ENCODE data around the gene CTTNBP2.

The CTTNBP2 gene

GRCh38 chr7:117767951-117768350 lies 105.3 kb downstream of the CTTNBP2 start:
- Histone ChIP-seq H3K9me3 (ENCODE audit: control insufficient read depth, insufficient read depth, low read depth, low read length) (no peaks in the 10 kb centered on the region), H3K4me3 (ENCODE audit: low read depth, low read length) (no peak overlapping the region), H3K36me3 (ENCODE audit: control insufficient read depth in 2 of 2, insufficient read depth in 1 of 2, low read length in 2 of 2) (peaks cover 0 to under 1% of the 10 kb centered on the region in 2 experiments; a peak in 1 of 3 replicates), H3K27ac (ENCODE audit: extremely low read depth, low read depth, low read length) (no peak overlapping the region), H3K4me1 (ENCODE audit: control insufficient read depth, insufficient read depth, low read length) (no peaks in the 10 kb centered on the region)
- TF ChIP-seq ZBTB44 (tag by site-specific recombination; IDR thresholded peaks at IDR 0.05), result no peak
- TF ChIP-seq ZNF280C (tag by site-specific recombination; IDR thresholded peaks at IDR 0.05), result no peak
- CTCF ChIA-PET, result no interaction called here
- POLR2A ChIA-PET, result no interaction called here

- H3K36me3 ChIP-seq (ENCODE audit: control insufficient read depth in 2 of 2, insufficient read depth in 1 of 2, low read length in 2 of 2), result no peaks in the 10 kb centered on the region
- CTCF ChIA-PET, result interaction anchor here (0.6 to 2.0 kb wide), 3 partner anchors 16 to 210 kb away, joined by 3 to 6 read pairs (median 3); no protein-coding TSS in a partner anchor
- TF ChIP-seq ZNF792 (tag by site-specific recombination; IDR thresholded peaks at IDR 0.05) (no peak), ZNF184 (tag by site-specific recombination; IDR thresholded peaks at IDR 0.05) (no peak), ZBTB20 (tag by site-specific recombination; IDR thresholded peaks at IDR 0.05) (no peak), ZNF501 (tag by site-specific recombination; IDR thresholded peaks at IDR 0.05) (no peak), ZNF707 (tag by site-specific recombination; IDR thresholded peaks at IDR 0.05) (no peak), ZNF239 (tag by site-specific recombination; IDR thresholded peaks at IDR 0.05) (no peak), ZBTB7A (tag by site-specific recombination; IDR thresholded peaks at IDR 0.05; ENCODE audit: low read depth) (no peak), ZNF596 (tag by site-specific recombination; IDR thresholded peaks at IDR 0.05) (no peak), ZNF157 (tag by site-specific recombination; IDR thresholded peaks at IDR 0.05) (no peak), ZBTB11 (tag by site-specific recombination; conservative IDR thresholded peaks at IDR 0.05; ENCODE audit: low read depth) (no peak), SCRT2 (tag by site-specific recombination; IDR thresholded peaks at IDR 0.05) (no peak), ZNF677 (tag by site-specific recombination; IDR thresholded peaks at IDR 0.05) (no peak)
Observed at GRCh38 chr7:117766913-117767312, 106.3 kb downstream of the CTTNBP2 start.

GRCh38 chr7:117764031-117764430 lies 109.2 kb downstream of the CTTNBP2 start:
- Histone ChIP-seq H3K4me1 (ENCODE audit: control insufficient read depth, insufficient read depth, low read length) (no peaks in the 10 kb centered on the region), H3K9me3 (ENCODE audit: control insufficient read depth, insufficient read depth, low read depth, low read length) (no peaks in the 10 kb centered on the region), H3K4me3 (ENCODE audit: low read depth, low read length) (no peak overlapping the region), H3K36me3 (ENCODE audit: control insufficient read depth in 2 of 2, insufficient read depth in 1 of 2, low read length in 2 of 2) (peaks cover 0 to 5% of the 10 kb centered on the region in 2 experiments; a peak in 1 of 3 replicates), H3K27ac (ENCODE audit: extremely low read depth, low read depth, low read length) (no peak overlapping the region)
- CTCF ChIA-PET, result no interaction called here
- POLR2A ChIA-PET, result no interaction called here
- TF ChIP-seq ZNF585B (tag by site-specific recombination; IDR thresholded peaks at IDR 0.05) (no peak), MZF1 (tag by site-specific recombination; IDR thresholded peaks at IDR 0.05; ENCODE audit: borderline replicate concordance) (no peak), ZSCAN30 (tag by site-specific recombination; IDR thresholded peaks at IDR 0.05) (no peak), ZNF549 (tag by site-specific recombination; IDR thresholded peaks at IDR 0.05) (no peak), ZNF677 (tag by site-specific recombination; IDR thresholded peaks at IDR 0.05) (no peak), ZNF513 (tag by site-specific recombination; IDR thresholded peaks at IDR 0.05) (no peak), KLF16 (tag by site-specific recombination; IDR thresholded peaks at IDR 0.05) (no peak), ZIC2 (tag by site-specific recombination; IDR thresholded peaks at IDR 0.05) (no peak), KLF9 (tag by site-specific recombination; IDR thresholded peaks at IDR 0.05; ENCODE audit: low read depth) (no peak), ZNF221 (tag by site-specific recombination; IDR thresholded peaks at IDR 0.05; ENCODE audit: borderline replicate concordance) (no peak), GLI4 (tag by site-specific recombination; IDR thresholded peaks at IDR 0.05) (no peak), MEIS1 (CRISPR knock-in tag; IDR thresholded peaks at IDR 0.05; ENCODE audit: borderline replicate concordance) (no peak)

More at GRCh38 chr7:117766913-117767312, 106.3 kb downstream of the CTTNBP2 start:
- Histone ChIP-seq H3K4me1 (ENCODE audit: control insufficient read depth, insufficient read depth, low read length) (no peaks in the 10 kb centered on the region), H3K27ac (ENCODE audit: extremely low read depth, low read depth, low read length) (no peak overlapping the region), H3K9me3 (ENCODE audit: control insufficient read depth, insufficient read depth, low read depth, low read length) (no peaks in the 10 kb centered on the region), H3K4me3 (ENCODE audit: low read depth, low read length) (no peak overlapping the region)
- POLR2A ChIA-PET, result no interaction called here
